ENCODE measurements around the gene FAM181A.

DNA sequence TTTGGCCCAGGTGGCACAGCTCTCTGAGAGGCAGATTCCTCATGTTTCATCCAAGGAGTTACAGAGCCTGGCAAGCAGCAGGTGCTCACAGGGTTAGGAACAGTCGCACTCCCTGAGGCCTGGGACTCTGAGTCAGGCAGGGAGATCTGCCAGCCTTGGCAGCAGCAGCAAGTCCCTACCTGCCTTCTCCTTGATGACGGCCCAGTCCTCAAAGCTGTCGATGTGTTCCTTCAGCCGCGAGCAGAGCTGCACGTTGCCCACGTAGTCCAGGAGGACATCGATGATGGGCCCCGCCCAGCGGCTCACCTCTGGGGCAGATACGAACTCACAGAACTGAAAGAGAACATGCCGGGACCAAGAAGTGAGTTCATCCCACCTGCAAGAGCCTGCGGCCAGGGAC lies 10.4 kb downstream of the FAM181A start:
- TF ChIP-seq CTCF (conservative IDR thresholded peaks at IDR 0.05; ENCODE audit: low read depth, low read length) (no peak), EZH2 (IDR thresholded peaks at IDR 0.05; ENCODE audit: borderline replicate concordance, low read depth, low read length, poor library complexity, severe bottlenecking) (no peak)
